Measurements from ENCODE around the gene CD2AP.

GRCh38 chr6:47475319-47475816, 2.2 kb upstream of the CD2AP start:
- TF ChIP-seq CTCF (IDR thresholded peaks at IDR 0.05), result no peak
- TF ChIP-seq POLR2A (IDR thresholded peaks at IDR 0.05), result no peak

Measured in body of pancreas (tissue), 4 donors.